ENCODE data around the gene BICRA. TPM values are rescaled to one million over a fixed set of nuclear protein-coding genes. Genes with fewer than 3 reads are reported as not detected.

BICRA gene
- total and polyA plus RNA-seq, 2 donors from 2014 or later: 3.2 to 14.7 TPM

DNA sequence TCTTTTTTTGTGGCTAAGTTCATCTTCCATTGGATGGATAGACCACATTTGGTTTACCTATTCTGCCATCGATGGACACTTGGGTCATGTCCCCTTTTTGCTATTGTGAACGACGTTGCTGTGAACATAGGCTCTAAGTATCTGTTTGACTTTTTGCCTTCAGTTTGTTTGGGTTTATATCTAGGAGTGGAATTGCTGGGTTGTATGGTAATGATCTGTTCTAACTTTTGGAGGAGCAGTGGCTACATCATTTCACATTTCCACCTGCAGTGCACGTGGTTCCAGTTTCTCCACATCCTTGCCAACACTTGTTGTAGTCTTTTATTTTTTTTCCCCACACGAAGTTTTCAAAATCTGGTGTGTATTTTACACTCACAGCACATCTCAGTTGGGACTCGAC is 21.7 kb downstream of the BICRA start:
- Histone ChIP-seq H3K27ac (ENCODE audit: low read depth in 2 of 2, low read length in 2 of 2) (no peak overlapping the region), H3K4me1 (ENCODE audit: control insufficient read depth in 2 of 3, insufficient read depth in 2 of 3, low read depth in 1 of 3, low read length in 3 of 3) (peaks cover 0 to 8% (median 5%) of the 10 kb centered on the region in 3 donors), H3K9me3 (ENCODE audit: control insufficient read depth in 2 of 3, insufficient read depth in 1 of 3, low read length in 3 of 3) (no peaks in the 10 kb centered on the region), H3K27me3 (ENCODE audit: control insufficient read depth, insufficient read depth, low read length) (no peaks in the 10 kb centered on the region), H3K4me3 (ENCODE audit: low read length in 3 of 3) (no peak overlapping the region), H3K36me3 (ENCODE audit: control insufficient read depth in 2 of 3, insufficient read depth in 3 of 3, low read length in 3 of 3) (peaks cover 0 to 2% (median 0%) of the 10 kb centered on the region in 3 donors), H3K9ac (ENCODE audit: low read length in 3 of 3) (no peak overlapping the region)
- intact Hi-C loops (cut with DNase I): no loop called here
- FAIRE-seq (no peak), DNase-seq (no peak)
- TF ChIP-seq, protein P1, sequence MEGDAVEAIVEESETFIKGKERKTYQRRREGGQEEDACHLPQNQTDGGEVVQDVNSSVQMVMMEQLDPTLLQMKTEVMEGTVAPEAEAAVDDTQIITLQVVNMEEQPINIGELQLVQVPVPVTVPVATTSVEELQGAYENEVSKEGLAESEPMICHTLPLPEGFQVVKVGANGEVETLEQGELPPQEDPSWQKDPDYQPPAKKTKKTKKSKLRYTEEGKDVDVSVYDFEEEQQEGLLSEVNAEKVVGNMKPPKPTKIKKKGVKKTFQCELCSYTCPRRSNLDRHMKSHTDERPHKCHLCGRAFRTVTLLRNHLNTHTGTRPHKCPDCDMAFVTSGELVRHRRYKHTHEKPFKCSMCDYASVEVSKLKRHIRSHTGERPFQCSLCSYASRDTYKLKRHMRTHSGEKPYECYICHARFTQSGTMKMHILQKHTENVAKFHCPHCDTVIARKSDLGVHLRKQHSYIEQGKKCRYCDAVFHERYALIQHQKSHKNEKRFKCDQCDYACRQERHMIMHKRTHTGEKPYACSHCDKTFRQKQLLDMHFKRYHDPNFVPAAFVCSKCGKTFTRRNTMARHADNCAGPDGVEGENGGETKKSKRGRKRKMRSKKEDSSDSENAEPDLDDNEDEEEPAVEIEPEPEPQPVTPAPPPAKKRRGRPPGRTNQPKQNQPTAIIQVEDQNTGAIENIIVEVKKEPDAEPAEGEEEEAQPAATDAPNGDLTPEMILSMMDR (IDR thresholded peaks at IDR 0.05; ENCODE audit: borderline replicate concordance, extremely low read depth, insufficient read depth): no peak

DNA sequence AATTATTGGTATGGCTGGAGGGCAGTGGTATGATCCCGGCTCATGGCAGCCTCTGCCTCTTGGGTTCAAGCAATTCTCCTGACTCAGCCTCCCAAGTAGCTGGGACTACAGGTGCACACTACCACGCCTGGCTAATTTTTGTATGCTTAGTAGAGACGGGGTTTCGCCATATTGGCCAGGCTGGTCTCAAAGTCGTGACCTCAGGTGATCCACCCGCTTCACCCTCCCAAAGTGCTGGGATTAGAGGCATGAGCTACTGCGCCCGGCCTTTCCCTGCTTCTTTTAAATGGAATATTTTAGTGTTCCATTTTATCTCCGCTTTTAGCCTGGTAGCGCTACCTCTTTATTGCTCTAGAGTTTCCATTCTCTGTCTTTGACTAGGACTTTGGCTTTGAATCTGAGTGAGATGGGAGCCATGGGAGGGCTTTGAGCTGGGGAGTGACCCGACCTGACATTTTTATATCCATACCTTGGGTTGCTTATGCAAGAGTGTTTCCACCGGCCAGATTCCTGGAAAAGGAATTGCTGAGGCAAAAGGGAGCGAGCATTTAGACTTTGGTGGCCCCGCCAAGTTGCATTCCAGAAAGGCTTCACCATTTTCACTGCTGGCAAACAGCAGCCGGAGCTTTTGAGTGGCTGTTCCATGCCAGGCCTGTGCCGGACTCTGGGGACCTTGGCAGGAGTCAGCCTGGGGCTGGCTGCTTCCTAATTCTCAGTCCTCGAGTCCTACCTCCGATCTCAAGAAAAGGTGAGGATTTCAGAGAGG is 22.9 kb downstream of the BICRA start:
- intact Hi-C loops (cut with DNase I): no loop called here
- H3K27ac ChIP-seq (ENCODE audit: low read depth in 2 of 2, low read length in 2 of 2): no peak overlapping the region
- no peak for DNase-seq
- H3K4me1 ChIP-seq (ENCODE audit: control insufficient read depth in 2 of 3, insufficient read depth in 2 of 3, low read depth in 1 of 3, low read length in 3 of 3): peaks cover 0 to 4% (median 2%) of the 10 kb centered on the region in 3 donors
- H3K27me3 ChIP-seq (ENCODE audit: control insufficient read depth, insufficient read depth, low read length): no peaks in the 10 kb centered on the region
- no peak overlapping the region for H3K9ac ChIP-seq (ENCODE audit: low read length in 3 of 3)
- no peak for FAIRE-seq
- peaks cover 0 to 2% (median 0%) of the 10 kb centered on the region in 3 donors for H3K36me3 ChIP-seq (ENCODE audit: control insufficient read depth in 2 of 3, insufficient read depth in 3 of 3, low read length in 3 of 3)
- TF ChIP-seq, protein P1 (IDR thresholded peaks at IDR 0.05; ENCODE audit: borderline replicate concordance, extremely low read depth, insufficient read depth): no peak
- no peak overlapping the region for H3K4me3 ChIP-seq (ENCODE audit: low read length in 3 of 3)
- H3K9me3 ChIP-seq (ENCODE audit: control insufficient read depth in 2 of 3, insufficient read depth in 1 of 3, low read length in 3 of 3): no peaks in the 10 kb centered on the region

DNA sequence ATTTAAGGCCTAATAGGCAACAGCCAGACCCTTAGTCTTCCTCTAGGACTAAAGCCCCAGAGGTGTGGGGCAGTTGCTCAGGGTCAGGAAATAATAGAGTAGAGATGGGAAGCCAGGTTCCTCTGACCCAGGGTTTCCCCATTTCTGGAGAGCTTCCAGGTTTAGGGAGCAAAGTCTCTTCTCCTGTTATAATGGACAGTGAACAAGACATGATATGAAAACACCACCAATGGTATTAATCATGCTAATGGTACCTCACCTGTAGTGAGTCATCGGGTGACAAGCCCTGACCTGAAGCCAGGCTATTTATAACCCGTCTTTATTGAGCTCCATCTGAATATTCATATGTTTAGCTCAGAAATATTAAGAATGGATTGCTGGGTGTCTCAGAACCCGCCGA is 24.6 kb downstream of the BICRA start:
- Histone ChIP-seq H3K36me3 (ENCODE audit: control insufficient read depth in 2 of 3, insufficient read depth in 3 of 3, low read length in 3 of 3) (peaks cover 0 to 2% (median 0%) of the 10 kb centered on the region in 3 donors), H3K27me3 (ENCODE audit: control insufficient read depth, insufficient read depth, low read length) (no peaks in the 10 kb centered on the region), H3K4me3 (ENCODE audit: low read length in 3 of 3) (no peak overlapping the region), H3K4me1 (ENCODE audit: control insufficient read depth in 2 of 3, insufficient read depth in 2 of 3, low read depth in 1 of 3, low read length in 3 of 3) (peaks cover 0 to 4% (median 0%) of the 10 kb centered on the region in 3 donors), H3K9me3 (ENCODE audit: control insufficient read depth in 2 of 3, insufficient read depth in 1 of 3, low read length in 3 of 3) (no peaks in the 10 kb centered on the region), H3K27ac (ENCODE audit: low read depth in 2 of 2, low read length in 2 of 2) (no peak overlapping the region), H3K9ac (ENCODE audit: low read length in 3 of 3) (no peak overlapping the region)
- FAIRE-seq (no peak), DNase-seq (no peak)
- intact Hi-C loops (cut with DNase I): no loop called here
- TF ChIP-seq, protein P1 (IDR thresholded peaks at IDR 0.05; ENCODE audit: borderline replicate concordance, extremely low read depth, insufficient read depth): no peak
